Measurements from ENCODE around the gene E2F1. TPM values are rescaled to one million over a fixed set of nuclear protein-coding genes. Genes with fewer than 3 reads are reported as not detected.

E2F1 gene
- total RNA-seq, 1 donor from 2014 or later: 7.6 TPM

DNA sequence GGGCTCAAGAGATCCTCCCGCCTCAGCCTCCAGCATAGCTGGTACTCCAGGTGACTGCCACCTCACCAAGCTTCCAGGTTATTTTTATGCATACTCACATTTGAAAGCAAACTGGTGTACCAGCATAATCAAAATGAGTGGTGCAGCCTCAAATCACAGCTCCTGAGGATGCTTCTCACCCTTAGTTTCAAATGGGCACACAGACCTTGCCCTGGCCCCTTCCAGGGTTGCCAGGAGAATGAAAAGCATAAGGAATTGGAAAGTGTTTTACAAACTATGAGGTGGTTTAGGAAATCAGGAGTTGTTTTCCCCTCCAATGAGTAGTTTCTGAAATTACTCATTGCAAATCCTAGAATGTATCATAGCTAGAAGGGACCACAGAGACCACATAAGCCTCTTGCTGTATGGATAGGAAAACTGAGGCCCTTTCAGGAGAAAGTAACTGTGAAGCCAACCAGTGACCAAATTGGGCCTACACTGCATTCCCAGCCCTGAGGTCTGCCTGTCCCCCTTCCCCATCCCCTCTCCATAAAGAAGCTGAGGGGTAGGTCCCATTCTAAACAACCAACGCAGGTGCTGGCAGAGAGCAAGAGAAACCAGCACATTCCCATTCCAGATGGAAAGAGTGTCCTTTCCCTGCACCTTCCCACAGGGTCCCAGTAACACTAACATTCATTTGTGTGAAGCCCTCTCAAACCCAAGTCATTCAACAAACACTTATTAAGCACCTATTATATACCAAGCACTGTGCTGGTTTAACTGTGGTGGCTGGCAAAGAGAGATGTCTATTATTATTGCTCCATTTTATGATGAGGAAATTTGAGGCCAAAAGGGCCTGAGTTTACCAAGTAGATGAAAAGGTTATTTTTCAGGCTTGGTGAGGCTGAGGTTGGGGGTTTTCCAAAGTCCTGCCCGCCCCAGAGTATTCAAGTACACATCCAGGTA, 2.1 kb upstream of the E2F1 start:
- DNase-seq (ENCODE audit: low read depth in 2 of 2): no peak

- DNase-seq (ENCODE audit: low read depth in 2 of 2): no peak
These were observed 1.3 kb upstream of the E2F1 start for GRCh38 chr20:33687370-33687915.

GRCh38 chr20:33686984-33687366, 790 bp upstream of the E2F1 start:
- DNase-seq (ENCODE audit: low read depth in 2 of 2): no peak

- DNase-seq (ENCODE audit: low read depth in 2 of 2): no peak
These were observed 671 bp downstream of the E2F1 start for GRCh38 chr20:33685328-33686099.

GRCh38 chr20:33684533-33685327, 1.5 kb downstream of the E2F1 start:
- peak in 1 of 2 donors; percentile 54 for DNase-seq (ENCODE audit: low read depth in 2 of 2)

DNA sequence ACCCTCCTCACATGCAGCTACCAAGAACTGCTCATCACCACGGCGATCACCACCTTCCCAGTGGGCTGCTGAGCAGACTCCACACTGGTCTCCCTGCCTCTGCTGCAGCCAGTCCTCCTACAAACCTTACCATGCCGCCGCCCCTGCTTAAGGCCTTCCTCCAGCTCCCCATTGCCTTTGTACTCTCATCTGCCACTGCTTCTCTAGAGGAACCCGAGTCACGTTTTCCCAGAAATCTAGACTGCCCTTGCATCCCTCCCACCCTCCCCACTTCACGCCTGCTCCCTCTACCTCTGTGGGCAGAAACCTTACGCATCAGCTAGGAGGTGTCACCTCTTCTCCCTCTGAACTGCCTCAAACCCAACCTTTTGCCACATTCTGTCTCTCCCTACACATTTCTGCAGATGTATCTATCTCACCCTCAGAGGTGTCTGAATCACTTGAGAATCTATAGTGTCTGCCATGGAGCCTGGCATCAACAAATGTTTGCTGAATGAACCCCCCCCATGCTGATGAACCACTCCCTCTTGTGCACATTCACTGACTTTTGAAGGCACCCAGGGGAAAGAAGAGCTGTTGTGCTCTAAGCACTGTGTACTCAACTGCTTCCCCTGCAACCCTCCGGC, 4.3 kb downstream of the E2F1 start:
- DNase-seq (ENCODE audit: low read depth in 2 of 2): no peak

GRCh38 chr20:33681288-33681687, 4.9 kb downstream of the E2F1 start:
- DNase-seq (ENCODE audit: low read depth in 2 of 2): no peak

- no peak for DNase-seq (ENCODE audit: low read depth in 2 of 2)
These were observed 5.5 kb downstream of the E2F1 start for GRCh38 chr20:33680686-33681085.

DNA sequence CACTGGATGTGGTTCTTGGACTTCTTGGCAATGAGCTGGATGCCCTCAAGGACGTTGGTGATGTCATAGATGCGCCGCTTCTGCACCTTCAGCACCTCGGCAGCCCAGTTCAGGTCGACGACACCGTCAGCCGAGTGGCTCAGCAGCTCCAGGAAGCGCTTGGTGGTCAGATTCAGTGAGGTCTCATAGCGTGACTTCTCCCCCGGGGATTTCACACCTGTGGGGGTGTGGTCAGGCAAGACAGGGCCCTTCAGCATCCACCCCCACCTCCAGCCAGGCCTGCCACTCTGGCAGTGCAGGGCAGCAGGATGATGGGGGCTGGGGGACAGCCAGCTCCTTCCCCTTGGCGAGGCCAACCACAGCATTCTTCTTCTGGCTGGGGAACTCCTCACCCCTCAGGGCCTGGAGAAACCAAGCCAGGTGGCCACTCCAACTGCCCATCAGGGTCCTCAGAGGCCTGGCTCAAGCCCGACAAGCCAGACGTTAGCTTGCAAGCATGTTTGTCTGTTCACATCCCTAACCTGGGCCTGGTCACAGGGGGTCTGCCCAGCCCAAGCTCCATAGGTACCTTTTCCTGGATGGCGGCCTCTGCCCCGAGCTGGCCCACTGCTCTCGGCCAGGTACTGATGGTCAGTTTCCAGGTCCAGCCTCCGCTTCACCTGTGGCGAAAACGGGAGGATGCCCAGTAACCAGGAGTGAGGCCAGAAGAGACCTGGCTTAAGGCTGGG, 6.3 kb downstream of the E2F1 start:
- DNase-seq (ENCODE audit: low read depth in 2 of 2): no peak

DNA sequence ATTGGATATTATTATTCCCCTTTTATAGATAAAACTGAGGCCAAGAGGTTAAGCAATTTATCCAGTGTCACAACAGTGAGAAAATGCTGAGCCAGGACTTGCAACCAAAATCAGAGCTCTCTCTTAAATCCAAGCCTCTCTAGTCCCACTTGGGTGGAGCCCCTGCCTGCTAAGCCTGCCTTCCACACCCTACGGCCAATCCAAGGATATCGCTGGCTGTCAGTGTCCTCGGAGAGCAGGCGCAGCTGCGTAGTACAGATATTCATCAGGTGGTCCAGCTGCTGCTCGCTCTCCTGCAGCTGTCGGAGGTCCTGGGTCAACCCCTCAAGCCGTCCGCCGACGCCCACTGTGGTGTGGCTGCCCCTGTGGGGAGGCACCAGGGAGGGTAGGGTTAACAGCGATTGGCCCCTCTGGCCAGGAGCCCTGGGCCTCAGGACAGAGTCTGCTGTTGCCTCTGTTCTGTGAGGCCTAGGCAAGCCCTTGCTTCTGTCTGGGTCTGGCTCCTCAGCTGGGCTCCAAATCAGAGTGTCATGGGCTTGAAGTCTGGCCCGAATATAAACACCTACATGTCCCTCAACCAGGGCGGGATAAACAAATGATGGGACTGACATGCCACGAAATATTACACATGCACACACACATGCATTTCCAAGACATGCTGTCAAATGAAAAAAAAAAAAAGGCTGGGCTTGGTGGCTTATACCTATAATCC, 8.0 kb downstream of the E2F1 start:
- DNase-seq (ENCODE audit: low read depth in 2 of 2): no peak

DNA sequence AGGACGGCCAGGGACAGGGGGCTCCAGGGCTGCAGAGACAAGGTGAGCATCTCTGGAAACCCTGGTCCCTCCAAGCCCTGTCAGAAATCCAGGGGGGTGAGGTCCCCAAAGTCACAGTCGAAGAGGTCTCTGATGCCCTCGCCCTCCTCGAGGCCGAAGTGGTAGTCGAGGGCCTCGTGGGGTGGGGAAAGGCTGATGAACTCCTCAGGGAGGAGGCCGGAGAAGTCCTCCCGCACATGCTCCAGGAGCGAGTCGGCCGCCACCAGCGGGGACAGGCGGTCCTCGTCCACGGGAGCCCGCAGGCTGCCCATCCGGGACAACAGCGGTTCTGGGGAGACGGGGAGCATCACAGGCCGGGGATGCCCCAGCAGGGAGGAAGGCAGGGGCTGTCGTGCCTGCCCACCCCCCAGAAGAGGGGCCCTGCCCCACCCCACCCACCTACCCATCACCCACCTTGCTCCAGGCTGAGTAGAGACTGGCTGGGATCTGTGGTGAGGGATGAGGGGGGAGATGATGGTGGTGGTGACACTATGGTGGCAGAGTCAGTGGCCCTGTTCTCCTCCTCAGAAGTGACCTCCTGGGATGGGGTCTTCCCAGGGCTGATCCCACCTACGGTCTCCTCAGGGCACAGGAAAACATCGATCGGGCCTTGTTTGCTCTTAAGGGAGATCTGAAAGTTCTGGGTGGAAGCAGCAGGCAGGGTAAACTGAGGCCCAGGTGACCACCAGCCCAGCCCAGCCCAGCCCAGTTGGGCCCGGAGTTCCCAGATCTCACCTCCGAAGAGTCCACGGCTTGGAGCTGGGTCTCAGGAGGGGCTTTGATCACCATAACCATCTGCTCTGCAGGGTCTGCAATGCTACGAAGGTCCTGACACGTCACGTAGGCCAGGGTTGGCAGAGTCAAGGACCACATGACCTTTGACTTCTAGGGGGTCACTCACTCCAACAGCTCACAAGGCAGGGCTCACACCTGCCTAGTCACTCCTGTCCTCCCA, 9.2 kb downstream of the E2F1 start:
- no peak for DNase-seq (ENCODE audit: low read depth in 2 of 2)

DNA sequence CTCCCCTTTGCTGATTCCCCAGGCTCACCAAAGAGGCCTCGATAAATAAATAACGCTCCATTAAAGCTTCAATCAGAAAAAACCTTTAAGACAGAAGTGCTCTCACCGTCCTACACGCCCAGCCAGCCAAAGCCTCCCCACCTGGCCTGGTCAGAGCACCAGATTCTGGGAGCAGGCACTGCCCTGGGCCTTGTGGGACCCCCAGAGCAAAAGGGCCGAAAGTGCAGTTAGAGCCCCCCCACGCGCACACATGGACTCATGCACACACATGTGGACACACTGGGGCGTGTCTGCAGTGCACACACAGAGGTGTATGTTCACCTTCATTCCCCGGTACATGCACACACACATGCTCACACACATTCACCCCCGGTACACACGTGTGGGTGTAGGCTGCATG, 10.1 kb downstream of the E2F1 start:
- no peak for DNase-seq (ENCODE audit: low read depth in 2 of 2)

DNA sequence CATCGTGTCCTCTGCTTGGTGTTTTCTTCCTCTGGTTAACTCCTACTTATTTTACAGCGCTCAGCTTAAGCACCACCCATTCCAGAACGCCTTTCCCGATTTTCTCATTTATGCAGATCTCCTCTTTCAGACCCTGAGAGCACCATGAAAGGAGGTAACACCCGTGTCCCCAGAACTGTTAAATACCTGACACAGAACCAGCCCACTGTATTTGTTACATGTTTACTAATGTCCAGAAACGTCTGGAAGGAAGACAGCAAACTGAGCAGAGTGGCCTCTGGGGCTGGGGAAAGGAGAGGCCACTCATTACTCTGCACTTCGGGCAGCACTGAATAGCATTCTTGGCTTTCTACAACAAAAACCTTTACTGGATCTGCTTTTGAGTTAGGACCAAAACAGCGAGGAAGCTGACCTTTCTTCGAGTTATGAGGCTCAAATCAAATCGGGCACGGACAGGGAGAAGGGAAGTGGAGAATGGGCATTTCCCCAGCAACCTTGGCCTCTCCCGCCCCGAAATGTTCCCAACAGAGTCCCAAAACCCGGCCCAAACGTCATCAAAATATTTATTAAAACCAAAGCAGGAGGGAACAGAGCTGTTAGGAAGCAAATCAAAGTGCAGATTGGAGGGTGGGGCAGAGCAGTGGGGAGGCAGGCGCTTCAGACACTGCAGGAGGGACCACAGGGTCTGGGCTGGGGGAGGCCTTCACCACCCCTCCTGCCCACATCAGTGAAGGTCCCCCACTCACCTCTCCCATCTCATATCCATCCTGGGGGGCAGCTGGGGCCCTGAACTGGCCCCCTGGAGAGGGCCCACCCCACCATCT, 10.8 kb downstream of the E2F1 start:
- DNase-seq (ENCODE audit: low read depth in 2 of 2): no peak

GRCh38 chr20:33674294-33675135, 11.7 kb downstream of the E2F1 start, which contains the start of gene NECAB3:
Gene NECAB3, minus strand, starts transcription at chr20:33674428. Its CDS starts 76 bp downstream, at chr20:33674352.
- DNase-seq (ENCODE audit: low read depth in 2 of 2): peak in 1 of 2 donors; percentile 81

- DNase-seq (ENCODE audit: low read depth in 2 of 2): no peak
These were observed 12.5 kb downstream of the E2F1 start for GRCh38 chr20:33673410-33674293.

DNA sequence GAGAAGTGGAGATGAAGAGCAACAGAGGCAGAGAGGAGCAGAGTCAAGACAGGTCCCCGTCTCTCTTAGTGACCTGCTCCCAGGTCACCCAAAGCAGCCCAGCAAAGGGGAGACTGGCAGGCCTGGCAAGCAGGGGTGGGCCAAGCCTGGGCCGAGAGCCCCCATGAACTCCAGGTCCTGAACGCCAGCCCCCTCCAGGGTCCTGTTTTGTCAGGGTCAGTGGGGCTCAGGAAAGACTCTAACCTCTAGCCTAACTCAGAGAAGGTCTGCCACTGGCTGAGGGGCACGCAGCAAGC, 13.1 kb downstream of the E2F1 start:
- DNase-seq (ENCODE audit: low read depth in 2 of 2): no peak
